Chondrocyte (in vitro differentiated cells): ENCODE measurements around the gene HCFC1. TPM values are rescaled to one million over a fixed set of nuclear protein-coding genes. Genes with fewer than 3 reads are reported as not detected.

Experiments
- DNase-seq: peaks from one replicate; pipeline ENCODE4 v3.0.0; 2021; ENCODE audit warnings: mixed read lengths, low spot score
- H3K27ac Mint-ChIP-seq: one replicate; pipeline ENCODE4 v1.8.0; 2021; ENCODE audit warnings: mild to moderate bottlenecking, moderate library complexity, mixed read lengths; ENCODE audit not compliant: unreplicated experiment
- H3K27me3 Mint-ChIP-seq: 2 replicates; pipeline ENCODE4 v1.8.0; 2021; ENCODE audit warnings: low read depth, mixed read lengths
- H3K36me3 Mint-ChIP-seq: 2 replicates; pipeline ENCODE4 v1.8.0; 2021; ENCODE audit warnings: low read depth, mixed read lengths
- H3K4me1 Mint-ChIP-seq: 2 replicates; pipeline ENCODE4 v1.8.0; 2021; ENCODE audit warnings: low read depth, mild to moderate bottlenecking, mixed read lengths
- H3K4me3 Mint-ChIP-seq: one replicate; pipeline ENCODE4 v1.8.0; 2021; ENCODE audit warnings: mild to moderate bottlenecking, moderate library complexity, mixed read lengths; ENCODE audit not compliant: unreplicated experiment
- H3K9me3 Mint-ChIP-seq: 2 replicates; pipeline ENCODE4 v1.8.0; 2021; ENCODE audit warnings: low read depth, mixed read lengths
- total RNA-seq: library from RNA; stranded (reverse); gene quantifications from 3 replicates; pipeline ENCODE4 v1.2.1, GENCODE V29; 2021
- TF ChIP-seq, protein P1 (sequence below): fragments of 200-600 bp; sonication (generic); IDR thresholded peaks from 2 replicates; pipeline ENCODE4 v1.5.0; 2021; ENCODE audit warnings: antibody characterized with exemption, mild to moderate bottlenecking, moderate library complexity

The HCFC1 gene
- total RNA-seq, 1 donor from 2014 or later: 67.2 TPM

- peak; percentile 99 for DNase-seq
- TF ChIP-seq, protein P1, sequence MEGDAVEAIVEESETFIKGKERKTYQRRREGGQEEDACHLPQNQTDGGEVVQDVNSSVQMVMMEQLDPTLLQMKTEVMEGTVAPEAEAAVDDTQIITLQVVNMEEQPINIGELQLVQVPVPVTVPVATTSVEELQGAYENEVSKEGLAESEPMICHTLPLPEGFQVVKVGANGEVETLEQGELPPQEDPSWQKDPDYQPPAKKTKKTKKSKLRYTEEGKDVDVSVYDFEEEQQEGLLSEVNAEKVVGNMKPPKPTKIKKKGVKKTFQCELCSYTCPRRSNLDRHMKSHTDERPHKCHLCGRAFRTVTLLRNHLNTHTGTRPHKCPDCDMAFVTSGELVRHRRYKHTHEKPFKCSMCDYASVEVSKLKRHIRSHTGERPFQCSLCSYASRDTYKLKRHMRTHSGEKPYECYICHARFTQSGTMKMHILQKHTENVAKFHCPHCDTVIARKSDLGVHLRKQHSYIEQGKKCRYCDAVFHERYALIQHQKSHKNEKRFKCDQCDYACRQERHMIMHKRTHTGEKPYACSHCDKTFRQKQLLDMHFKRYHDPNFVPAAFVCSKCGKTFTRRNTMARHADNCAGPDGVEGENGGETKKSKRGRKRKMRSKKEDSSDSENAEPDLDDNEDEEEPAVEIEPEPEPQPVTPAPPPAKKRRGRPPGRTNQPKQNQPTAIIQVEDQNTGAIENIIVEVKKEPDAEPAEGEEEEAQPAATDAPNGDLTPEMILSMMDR: no peak
- peak overlapping the region; percentile 100 for H3K27ac Mint-ChIP-seq
- H3K4me3 Mint-ChIP-seq: peak overlapping the region; percentile 100
- H3K4me1 Mint-ChIP-seq: peaks cover 58% of the 10 kb centered on the region
- no peaks in the 10 kb centered on the region for H3K27me3 Mint-ChIP-seq
- no peaks in the 10 kb centered on the region for H3K9me3 Mint-ChIP-seq
- H3K36me3 Mint-ChIP-seq: no peaks in the 10 kb centered on the region
Measured at GRCh38 chrX:153971124-153971449, 531 bp downstream of the HCFC1 start.

DNA sequence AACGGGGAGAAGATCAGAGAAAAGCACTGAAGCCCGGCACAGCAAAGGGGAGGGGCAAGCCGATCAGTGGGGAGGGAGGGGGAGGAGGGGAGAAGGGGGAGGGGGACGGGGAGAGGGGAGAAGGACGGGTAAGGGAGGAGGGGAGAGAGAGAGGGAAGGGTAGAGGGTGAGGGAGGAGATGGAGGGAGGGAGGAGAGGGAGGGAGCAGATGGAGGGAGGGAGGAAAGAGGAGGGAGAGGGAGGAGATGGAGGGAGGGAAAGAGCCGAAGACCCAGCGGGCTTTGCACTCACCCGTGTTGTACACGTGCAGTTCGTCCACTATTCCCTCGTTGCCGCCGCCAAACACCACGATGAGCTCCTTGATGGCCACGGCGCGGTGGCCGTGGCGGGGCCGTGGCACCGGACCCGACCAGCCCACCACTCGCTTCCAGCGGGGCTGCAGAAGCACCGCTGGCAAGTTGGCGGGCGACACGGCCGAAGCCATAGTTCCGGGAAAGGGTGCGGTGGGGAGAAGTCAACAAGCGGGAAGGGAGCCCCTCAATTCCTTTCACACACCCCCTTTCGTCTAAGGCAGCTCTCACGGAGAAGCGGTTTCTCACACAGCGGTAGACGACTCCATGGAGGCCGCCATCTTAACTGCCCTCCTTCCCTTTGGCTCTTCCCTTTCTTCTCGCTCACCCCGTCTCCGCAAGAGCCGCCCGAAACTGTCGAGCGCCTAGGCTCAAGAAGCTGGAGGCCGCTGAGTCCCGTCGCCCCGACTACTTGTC, 1.1 kb downstream of the HCFC1 start:
- no peaks in the 10 kb centered on the region for H3K27me3 Mint-ChIP-seq
- H3K4me3 Mint-ChIP-seq: peak overlapping the region; percentile 100
- H3K36me3 Mint-ChIP-seq: no peaks in the 10 kb centered on the region
- peaks cover 61% of the 10 kb centered on the region for H3K4me1 Mint-ChIP-seq
- TF ChIP-seq, protein P1: no peak
- DNase-seq: no peak
- H3K9me3 Mint-ChIP-seq: no peaks in the 10 kb centered on the region
- H3K27ac Mint-ChIP-seq: peak overlapping the region; percentile 100

GRCh38 chrX:153969904-153970356, 1.7 kb downstream of the HCFC1 start:
- no peak for DNase-seq
- no peaks in the 10 kb centered on the region for H3K27me3 Mint-ChIP-seq
- no peaks in the 10 kb centered on the region for H3K9me3 Mint-ChIP-seq
- H3K4me3 Mint-ChIP-seq: peak overlapping the region; percentile 100
- peak overlapping the region; percentile 100 for H3K27ac Mint-ChIP-seq
- no peaks in the 10 kb centered on the region for H3K36me3 Mint-ChIP-seq
- TF ChIP-seq, protein P1: no peak
- H3K4me1 Mint-ChIP-seq: peaks cover 59% of the 10 kb centered on the region

- Mint-ChIP-seq H3K27ac (peak overlapping the region; percentile 100), H3K4me1 (peaks cover 53% of the 10 kb centered on the region), H3K4me3 (peak overlapping the region; percentile 100), H3K27me3 (no peaks in the 10 kb centered on the region), H3K9me3 (no peaks in the 10 kb centered on the region), H3K36me3 (no peaks in the 10 kb centered on the region)
- no peak for DNase-seq
- TF ChIP-seq, protein P1: no peak
Measured at GRCh38 chrX:153969125-153969903, 2.3 kb downstream of the HCFC1 start.

- Mint-ChIP-seq H3K36me3 (no peaks in the 10 kb centered on the region), H3K4me1 (peaks cover 48% of the 10 kb centered on the region), H3K4me3 (peak overlapping the region; percentile 100), H3K27me3 (no peaks in the 10 kb centered on the region), H3K9me3 (no peaks in the 10 kb centered on the region), H3K27ac (peak overlapping the region; percentile 100)
- no peak for DNase-seq
- TF ChIP-seq, protein P1: peak; percentile 49
Measured at GRCh38 chrX:153968754-153969124, 2.9 kb downstream of the HCFC1 start.
